ENCODE data around the gene MAGEF1.

MAGEF1 gene

GRCh38 chr3:184669578-184669977 lies 42.3 kb downstream of the MAGEF1 start:
- DNase-seq (ENCODE audit: low spot score), result no peak

DNA sequence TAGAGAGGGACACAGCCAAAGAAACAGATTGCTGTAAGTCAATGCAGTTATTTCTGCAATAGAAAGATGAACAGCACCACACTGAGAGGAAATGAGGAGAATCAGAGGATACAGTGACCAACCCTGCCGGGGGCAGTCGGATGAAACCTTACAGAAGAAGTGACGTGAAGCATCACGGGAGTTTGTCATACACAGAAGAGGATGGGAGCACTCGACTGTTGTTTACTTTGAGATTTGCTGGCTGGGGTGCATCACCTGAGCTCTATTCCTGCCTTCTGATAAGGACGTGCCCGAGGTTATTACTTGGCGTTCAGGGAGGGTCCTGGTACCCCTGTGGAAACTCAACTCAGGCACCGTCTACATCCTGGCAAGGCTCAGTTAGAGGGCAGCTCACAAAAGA lies 45.4 kb downstream of the MAGEF1 start:
- DNase-seq (ENCODE audit: low spot score), result no peak

DNA sequence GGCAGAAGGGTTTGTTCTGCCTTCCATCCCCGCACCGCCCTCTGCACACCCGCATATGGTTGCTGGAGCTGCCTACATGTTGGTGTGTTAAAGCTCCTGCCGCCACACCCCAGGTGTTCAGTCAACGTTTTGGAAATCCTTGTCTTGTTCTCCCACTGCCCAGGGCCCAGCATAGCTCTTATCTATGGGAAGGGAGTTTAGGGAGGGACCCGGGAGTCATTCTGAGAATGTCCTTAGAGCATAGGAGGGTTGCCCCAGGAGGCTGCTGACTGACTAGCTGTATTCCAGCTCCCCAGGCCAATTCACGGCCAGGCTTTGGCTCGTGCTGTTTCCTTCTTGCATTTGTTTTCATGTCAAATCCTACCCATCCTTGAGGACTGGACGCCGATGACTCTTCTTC lies 46.8 kb downstream of the MAGEF1 start:
- DNase-seq (ENCODE audit: low spot score), result no peak

DNA sequence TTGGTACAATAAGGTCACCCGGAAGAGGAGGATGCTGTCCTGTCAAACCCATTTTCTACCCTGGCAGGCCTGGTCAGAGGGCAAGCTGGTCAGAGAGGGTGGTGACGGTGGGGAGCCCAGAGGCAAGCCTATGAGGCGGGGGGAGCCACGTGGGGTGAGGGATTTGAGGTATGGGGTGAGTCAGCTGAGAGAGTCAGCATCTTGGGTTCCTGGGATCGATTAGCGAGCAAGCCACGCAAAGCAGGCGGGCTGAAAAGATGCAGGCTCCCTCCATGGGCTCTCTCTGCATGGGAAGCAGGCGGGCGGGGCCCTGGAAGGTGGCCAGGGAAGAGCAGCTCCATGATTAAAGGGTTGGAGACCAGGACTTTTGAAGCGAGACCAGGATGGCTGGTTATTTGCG lies 48.1 kb downstream of the MAGEF1 start:
- no peak for DNase-seq (ENCODE audit: low spot score)

DNA sequence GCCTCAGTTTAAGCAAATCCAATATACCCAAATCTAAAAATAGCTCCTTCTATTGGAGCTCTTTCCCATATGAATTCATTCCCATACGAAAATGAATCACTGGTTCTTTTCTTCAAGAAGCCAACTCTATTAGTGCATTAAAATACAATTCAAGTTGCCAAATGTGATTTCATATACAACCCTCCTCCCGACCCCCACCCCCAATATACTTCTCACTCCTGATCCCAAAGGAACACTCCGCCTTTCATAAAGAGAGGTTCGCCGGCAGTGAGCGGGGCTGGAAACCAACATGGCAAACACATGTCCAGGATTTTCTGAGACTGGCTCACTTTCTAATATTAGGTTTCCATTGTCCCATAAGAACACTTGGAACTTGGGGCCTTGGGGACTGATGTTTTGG lies 48.5 kb downstream of the MAGEF1 start:
- no peak for DNase-seq (ENCODE audit: low spot score)

DNA sequence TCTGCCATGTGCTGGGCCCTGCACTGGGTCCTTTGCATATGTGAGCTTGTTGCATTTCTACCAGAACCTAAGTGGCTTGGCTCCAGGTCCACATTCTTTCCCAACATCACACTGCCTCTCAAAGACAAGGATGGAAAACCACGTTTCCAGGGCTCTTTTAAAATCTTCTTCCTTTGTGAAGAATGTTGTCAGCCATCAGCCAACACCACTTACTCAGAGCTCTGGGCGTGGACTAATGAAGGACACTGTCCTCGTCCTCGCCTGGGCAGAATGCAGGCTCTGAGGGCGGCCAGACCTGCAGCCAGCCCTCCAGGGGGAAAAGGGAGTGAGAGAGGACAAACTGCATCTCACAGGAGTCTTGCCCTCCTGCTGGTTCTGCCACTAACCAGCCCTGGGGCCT lies 49.7 kb downstream of the MAGEF1 start:
- no peak for DNase-seq (ENCODE audit: low spot score)

DNA sequence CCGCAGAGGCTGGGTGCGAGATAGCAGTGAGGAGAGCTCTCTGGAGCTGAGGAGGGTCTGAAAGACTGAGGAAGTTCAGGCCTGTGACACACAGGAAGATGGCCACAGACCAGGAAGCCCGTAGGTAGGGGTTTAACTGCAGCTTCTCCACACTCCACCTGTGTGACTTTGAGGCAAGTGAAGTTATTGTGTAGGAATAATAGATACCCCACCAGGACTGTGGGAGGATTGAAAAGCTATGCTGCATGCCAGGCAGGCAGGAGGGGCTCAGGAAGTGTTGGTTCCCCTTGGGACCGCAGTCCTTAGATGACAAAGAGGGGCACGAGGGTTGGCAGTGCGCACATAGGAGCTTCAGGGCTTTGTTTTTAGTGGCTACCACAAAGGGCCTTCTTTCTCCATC lies 50.9 kb downstream of the MAGEF1 start:
- no peak for DNase-seq (ENCODE audit: low spot score)

Measured in left forelimb (tissue), 1 donor.